SJSA1 (cell line): ENCODE results near the gene ZNF575. TPM values are rescaled to one million over a fixed set of nuclear protein-coding genes. Genes with fewer than 3 reads are reported as not detected.

Source experiments
- DNase-seq, 2 experiments: peaks; one replicate each; pipeline ENCODE4 v3.0.0-alpha.2; 2015 to 2020; ENCODE audit warnings: low spot score in 2 of 2, low read depth in 1 of 2
- H3K27ac ChIP-seq: fragments of 250-450 bp; sonication (Bioruptor Pico); 2 replicates; pipeline ENCODE4 v1.5.1; 2020; ENCODE audit warnings: mild to moderate bottlenecking, moderate library complexity
- H3K27me3 ChIP-seq: fragments of 250-450 bp; sonication (Bioruptor Pico); replicated peaks from 2 replicates; pipeline ENCODE4 v1.5.1; 2020; ENCODE audit warnings: mild to moderate bottlenecking, moderate library complexity
- H3K36me3 ChIP-seq: fragments of 250-450 bp; sonication (Bioruptor Pico); 2 replicates; pipeline ENCODE4 v1.5.1; 2020; ENCODE audit warnings: mild to moderate bottlenecking
- H3K4me1 ChIP-seq: fragments of 250-450 bp; sonication (Bioruptor Pico); replicated peaks from 2 replicates; pipeline ENCODE4 v1.6.1; 2021; ENCODE audit warnings: mild to moderate bottlenecking
- H3K4me3 ChIP-seq: fragments of 250-450 bp; sonication (Bioruptor Pico); 2 replicates; pipeline ENCODE4 v1.5.1; 2020; ENCODE audit warnings: mild to moderate bottlenecking
- H3K9me3 ChIP-seq: fragments of 250-450 bp; sonication (Bioruptor Pico); replicated peaks from 2 replicates; pipeline ENCODE4 v1.5.1; 2020; ENCODE audit warnings: mild to moderate bottlenecking
- total RNA-seq: library from RNA; depleted of rRNA; stranded (reverse); fragments of >200 nt; shearing (Covaris generic); gene quantifications from 2 replicates; pipeline ENCODE4 v1.2.3, GENCODE V29; 2014; rRNA removed

The ZNF575 gene, protein sequence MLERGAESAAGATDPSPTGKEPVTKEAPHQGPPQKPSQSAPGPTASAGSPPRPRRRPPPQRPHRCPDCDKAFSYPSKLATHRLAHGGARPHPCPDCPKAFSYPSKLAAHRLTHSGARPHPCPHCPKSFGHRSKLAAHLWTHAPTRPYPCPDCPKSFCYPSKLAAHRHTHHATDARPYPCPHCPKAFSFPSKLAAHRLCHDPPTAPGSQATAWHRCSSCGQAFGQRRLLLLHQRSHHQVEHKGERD
- total RNA-seq: 0.09 and 0.42 TPM in 2 replicates

- no peaks in the 10 kb centered on the region for H3K9me3 ChIP-seq
- H3K27me3 ChIP-seq: no peaks in the 10 kb centered on the region
- H3K4me3 ChIP-seq: peak within 1 kb of the TSS; percentile 43
- peak; percentile 96 to 97 for DNase-seq
- peak within 1 kb of the TSS; percentile 33 for H3K27ac ChIP-seq
- peaks cover 15% of the 10 kb centered on the region for H3K36me3 ChIP-seq
- H3K4me1 ChIP-seq: peaks cover 15% of the 10 kb centered on the region
These were observed at the start of gene ZNF575 for GRCh38 chr19:43532962-43533545. ZNF575 (plus strand) TSS chr19:43533188; CDS start chr19:43534423, 1,235 bp downstream.

- DNase-seq: no peak
- Histone ChIP-seq H3K27me3 (no peaks in the 10 kb centered on the region), H3K27ac (no peak overlapping the region), H3K9me3 (no peaks in the 10 kb centered on the region), H3K4me1 (no peaks in the 10 kb centered on the region), H3K36me3 (no peaks in the 10 kb centered on the region), H3K4me3 (no peak overlapping the region)
These were observed 49.7 kb upstream of the ZNF575 start for GRCh38 chr19:43483281-43483680.

DNA sequence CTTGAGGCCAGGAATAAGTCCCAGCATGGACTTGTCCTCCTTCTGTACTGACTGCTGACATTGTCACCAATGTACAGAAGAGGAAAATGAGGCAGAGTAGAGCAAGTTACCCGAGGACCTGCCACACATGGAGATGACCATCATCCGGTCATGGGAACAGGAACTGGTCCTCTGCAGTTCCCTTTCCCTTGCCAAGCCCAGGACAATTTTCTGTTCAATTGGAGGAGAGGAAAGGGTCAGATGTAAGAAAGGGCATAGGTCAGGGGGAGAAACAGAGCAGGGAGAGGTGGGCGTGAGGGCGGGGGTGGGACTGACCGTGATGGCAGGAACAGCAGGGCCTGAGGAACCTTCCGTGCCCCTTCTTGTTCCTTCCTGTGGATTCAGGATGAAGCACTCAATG, 47.0 kb upstream of the ZNF575 start:
- Histone ChIP-seq H3K9me3 (no peaks in the 10 kb centered on the region), H3K4me3 (no peak overlapping the region), H3K27me3 (no peaks in the 10 kb centered on the region), H3K4me1 (no peaks in the 10 kb centered on the region), H3K36me3 (no peaks in the 10 kb centered on the region), H3K27ac (no peak overlapping the region)
- DNase-seq: no peak

GRCh38 chr19:43486412-43486811, 46.6 kb upstream of the ZNF575 start:
- DNase-seq: no peak
- H3K27me3 ChIP-seq: no peaks in the 10 kb centered on the region

DNA sequence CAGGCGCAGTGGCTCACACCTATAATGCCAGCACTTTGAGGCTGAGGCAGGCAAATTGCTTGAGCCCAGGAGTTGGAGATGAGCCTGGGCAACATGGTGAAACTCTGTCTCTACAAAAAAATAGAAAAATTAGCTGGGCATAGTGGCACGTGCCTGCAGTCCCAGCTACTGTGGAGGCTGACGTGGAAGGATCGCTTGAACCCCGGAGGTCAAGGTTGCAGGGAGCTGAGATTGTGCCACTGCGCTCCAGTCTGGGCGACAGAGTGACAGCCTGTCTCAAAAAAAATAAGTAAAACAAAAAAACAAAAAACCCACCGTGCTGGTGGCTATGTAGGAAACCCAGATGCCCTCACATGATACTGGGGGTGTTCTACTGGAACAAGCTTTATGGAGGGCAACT, 44.8 kb upstream of the ZNF575 start:
- Histone ChIP-seq H3K4me1 (no peaks in the 10 kb centered on the region), H3K27ac (no peak overlapping the region)
- no peak for DNase-seq

More at GRCh38 chr19:43486412-43486811, 46.6 kb upstream of the ZNF575 start:
- no peak overlapping the region for H3K4me3 ChIP-seq
- no peak overlapping the region for H3K27ac ChIP-seq
- H3K36me3 ChIP-seq: no peaks in the 10 kb centered on the region
- no peaks in the 10 kb centered on the region for H3K4me1 ChIP-seq
- no peaks in the 10 kb centered on the region for H3K9me3 ChIP-seq

DNA sequence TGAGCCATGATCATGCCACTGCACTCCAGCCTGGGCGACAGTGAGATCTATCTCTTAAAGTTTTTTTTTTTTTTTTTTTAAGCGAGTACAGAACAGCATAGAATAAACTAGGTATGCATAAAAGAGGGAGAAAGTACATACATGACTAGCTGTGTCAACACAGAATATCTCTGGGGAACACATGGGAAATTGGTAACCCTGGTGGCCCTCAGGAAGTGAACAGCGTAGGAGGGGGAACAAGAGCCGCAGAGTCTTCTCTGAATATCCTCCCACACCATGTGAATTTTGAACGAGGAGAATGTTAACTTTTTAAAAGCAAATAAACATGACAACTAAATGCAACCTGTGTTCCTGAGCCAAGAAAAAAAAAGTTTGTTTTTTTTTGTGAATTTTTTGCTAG, 43.7 kb upstream of the ZNF575 start:
- no peaks in the 10 kb centered on the region for H3K27me3 ChIP-seq
- H3K27ac ChIP-seq: no peak overlapping the region
- H3K9me3 ChIP-seq: no peaks in the 10 kb centered on the region
- H3K36me3 ChIP-seq: no peaks in the 10 kb centered on the region
- DNase-seq: no peak
- H3K4me1 ChIP-seq: no peaks in the 10 kb centered on the region
- no peak overlapping the region for H3K4me3 ChIP-seq

More for the DNA sequence above, 44.8 kb upstream of the ZNF575 start:
- no peak overlapping the region for H3K4me3 ChIP-seq
- no peaks in the 10 kb centered on the region for H3K36me3 ChIP-seq
- no peaks in the 10 kb centered on the region for H3K9me3 ChIP-seq
- no peaks in the 10 kb centered on the region for H3K27me3 ChIP-seq

- Histone ChIP-seq H3K27ac (no peak overlapping the region), H3K9me3 (no peaks in the 10 kb centered on the region), H3K36me3 (no peaks in the 10 kb centered on the region), H3K4me1 (no peaks in the 10 kb centered on the region), H3K4me3 (no peak overlapping the region), H3K27me3 (no peaks in the 10 kb centered on the region)
- DNase-seq: no peak
These were observed 42.9 kb upstream of the ZNF575 start for GRCh38 chr19:43489979-43490599.

DNA sequence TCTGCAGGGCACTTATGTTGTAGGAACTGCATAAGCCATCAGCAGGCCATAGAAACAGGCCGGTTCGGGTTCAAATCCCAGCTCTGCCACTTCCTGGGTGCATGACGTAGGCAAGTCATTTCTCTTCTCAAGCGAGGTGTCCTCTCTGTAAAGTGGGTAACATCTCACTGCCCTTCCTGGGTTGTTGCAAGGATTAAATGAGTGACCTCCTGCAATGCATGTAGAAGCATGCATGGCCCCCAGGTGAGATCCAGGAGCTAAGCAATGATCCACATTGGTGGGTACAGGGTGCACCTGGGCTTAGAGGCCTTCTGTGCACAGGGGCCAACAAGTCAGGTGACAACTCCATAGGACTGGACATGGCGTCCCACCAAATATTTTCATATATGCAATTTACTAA, 42.2 kb upstream of the ZNF575 start:
- DNase-seq: no peak
- Histone ChIP-seq H3K27ac (no peak overlapping the region), H3K4me3 (no peak overlapping the region), H3K27me3 (no peaks in the 10 kb centered on the region), H3K9me3 (no peaks in the 10 kb centered on the region), H3K4me1 (no peaks in the 10 kb centered on the region), H3K36me3 (no peaks in the 10 kb centered on the region)

GRCh38 chr19:43495082-43495481, 37.9 kb upstream of the ZNF575 start:
- DNase-seq: no peak
- no peaks in the 10 kb centered on the region for H3K27me3 ChIP-seq
- H3K27ac ChIP-seq: no peak overlapping the region
- H3K36me3 ChIP-seq: peaks cover 5% of the 10 kb centered on the region; the same call in 1 of the 2 replicates
- H3K9me3 ChIP-seq: no peaks in the 10 kb centered on the region
- no peaks in the 10 kb centered on the region for H3K4me1 ChIP-seq
- H3K4me3 ChIP-seq: no peak overlapping the region

- H3K36me3 ChIP-seq: peaks cover 5% of the 10 kb centered on the region; the same call in 1 of the 2 replicates
- DNase-seq: no peak
- H3K4me1 ChIP-seq: no peaks in the 10 kb centered on the region
These were observed 36.0 kb upstream of the ZNF575 start for GRCh38 chr19:43496960-43497359.

GRCh38 chr19:43498233-43498842, 34.6 kb upstream of the ZNF575 start:
- Histone ChIP-seq H3K9me3 (no peaks in the 10 kb centered on the region), H3K27me3 (no peaks in the 10 kb centered on the region), H3K27ac (no peak overlapping the region), H3K4me1 (no peaks in the 10 kb centered on the region; the same call in 1 of the 2 replicates), H3K4me3 (no peak overlapping the region), H3K36me3 (peaks cover 5% of the 10 kb centered on the region; the same call in 1 of the 2 replicates)
- DNase-seq: no peak

More at GRCh38 chr19:43496960-43497359, 36.0 kb upstream of the ZNF575 start:
- H3K4me3 ChIP-seq: no peak overlapping the region
- no peaks in the 10 kb centered on the region for H3K27me3 ChIP-seq
- no peaks in the 10 kb centered on the region for H3K9me3 ChIP-seq
- no peak overlapping the region for H3K27ac ChIP-seq

DNA sequence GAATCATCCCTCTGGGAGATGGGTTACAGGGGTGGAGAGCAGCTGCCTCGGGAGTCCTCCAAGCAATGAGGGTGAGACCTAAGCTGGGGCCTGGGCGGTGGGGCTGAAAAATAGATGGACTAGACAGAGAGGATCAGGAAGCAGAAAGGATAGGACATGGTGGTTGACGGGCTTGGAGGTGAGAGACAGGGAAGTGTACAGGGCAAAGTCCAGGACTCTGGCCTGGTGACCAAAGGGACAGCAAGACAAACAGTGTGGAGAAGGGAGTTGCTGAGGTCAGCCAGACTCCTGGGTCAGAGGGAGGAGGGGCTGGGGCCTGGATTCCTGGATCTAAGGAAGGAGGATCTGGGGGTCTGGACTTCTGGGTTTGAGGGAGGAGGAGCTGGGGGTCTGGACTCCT, 33.9 kb upstream of the ZNF575 start:
- Histone ChIP-seq H3K27me3 (no peaks in the 10 kb centered on the region), H3K4me1 (no peaks in the 10 kb centered on the region; the same call in 1 of the 2 replicates), H3K27ac (no peak overlapping the region), H3K36me3 (peaks cover 8% of the 10 kb centered on the region), H3K4me3 (no peak overlapping the region), H3K9me3 (no peaks in the 10 kb centered on the region)
- DNase-seq: no peak

- no peak overlapping the region for H3K27ac ChIP-seq
- no peak overlapping the region for H3K4me3 ChIP-seq
These were observed 31.1 kb upstream of the ZNF575 start for GRCh38 chr19:43501661-43502418.

More at GRCh38 chr19:43501661-43502418, 31.1 kb upstream of the ZNF575 start:
- no peak for DNase-seq
- Histone ChIP-seq H3K27me3 (no peaks in the 10 kb centered on the region), H3K36me3 (peaks cover 8% of the 10 kb centered on the region), H3K9me3 (no peaks in the 10 kb centered on the region), H3K4me1 (peaks cover 8% of the 10 kb centered on the region)
